Gastroesophageal sphincter (tissue), 4 donors: ENCODE data around the gene KRCC1. TPM values are rescaled to one million over a fixed set of nuclear protein-coding genes. Genes with fewer than 3 reads are reported as not detected.

Source experiments
- ATAC-seq: fragments of 150-250 bp; one replicate; pipeline ENCODE4 v1.9.1; 2016; ENCODE audit warnings: mild to moderate bottlenecking, moderate library complexity
- H3K27ac ChIP-seq, 4 donors: fragments of 200-600 bp; sonication (generic) in 3 of 4; 1 replicate in 3 of 4; 2 replicates in 1 of 4; pipeline ENCODE4 v1.5.1; 2016 to 2019
- H3K27me3 ChIP-seq: fragments of 200-600 bp; sonication (generic); one replicate; pipeline ENCODE4 v1.5.1; 2019
- H3K36me3 ChIP-seq, 2 donors: fragments of 200-600 bp; sonication (generic); one replicate each; pipeline ENCODE4 v1.5.1; 2019; ENCODE audit warnings: control low read depth in 1 of 2
- H3K4me1 ChIP-seq, 3 donors: fragments of 200-600 bp; sonication (generic); 1 replicate in 2 of 3; 2 replicates in 1 of 3; pipeline ENCODE4 v1.5.1; 2016 to 2019; ENCODE audit warnings: control low read depth in 2 of 3
- H3K4me3 ChIP-seq, 2 donors: fragments of 200-600 bp; sonication (generic); one replicate each; pipeline ENCODE4 v1.5.1; 2019; ENCODE audit warnings: mild to moderate bottlenecking in 1 of 2, moderate library complexity in 1 of 2
- H3K9me3 ChIP-seq, 3 donors: fragments of 200-600 bp; sonication (generic); one replicate each; pipeline ENCODE4 v1.5.1; 2017 to 2019; ENCODE audit warnings: control low read depth in 2 of 3
- CTCF ChIP-seq, 4 experiments: fragments of 200-600 bp in 2 of 4; fragments of 450-650 bp in 2 of 4; sonication (generic) in 1 of 4; IDR thresholded peaks; one replicate each; pipeline ENCODE4 v1.5.1; 2017 to 2019; ENCODE audit warnings: antibody characterized with exemption in 4 of 4, mild to moderate bottlenecking in 2 of 4, moderate library complexity in 2 of 4
- EP300 ChIP-seq: sonication (generic); formaldehyde crosslinking; IDR thresholded peaks from one replicate; pipeline ENCODE4 v1.6.1; 2017; ENCODE audit warnings: antibody characterized with exemption, mild to moderate bottlenecking
- POLR2A ChIP-seq, 2 donors: fragments of 450-650 bp; IDR thresholded peaks; one replicate each; pipeline ENCODE4 v1.6.1; 2017; ENCODE audit warnings: antibody characterized with exemption in 2 of 2, mild to moderate bottlenecking in 2 of 2, moderate library complexity in 1 of 2
- POLR2AphosphoS5 ChIP-seq: sonication (generic); formaldehyde crosslinking; IDR thresholded peaks from one replicate; pipeline ENCODE4 v1.6.1; 2017; ENCODE audit warnings: antibody characterized with exemption
- WGBS, 2 donors: methylation state at CpG; one replicate each; pipeline ENCODE4 v1.1.5; 2018; ENCODE audit warnings: low coverage in 1 of 2; 5-methylcytosine and 5-hydroxymethylcytosine counted together
- total RNA-seq, 4 donors: library from RNA; depleted of rRNA; stranded (reverse); fragments of >200 nt; gene quantifications; one replicate each; pipeline ENCODE4 v1.1.0, GENCODE V29; 2016

The KRCC1 gene
- total RNA-seq, 4 donors from 2014 or later: 28.3 to 45.3 (median 32.9) TPM

- 87 to 95% methylated on average over 4 of the region's 4 CpGs for WGBS, 2 donors
- Histone ChIP-seq H3K4me3 (no peak overlapping the region), H3K27me3 (no peaks in the 10 kb centered on the region), H3K36me3 (peaks cover 0 to 77% of the 10 kb centered on the region in 2 donors), H3K27ac (no peak overlapping the region), H3K9me3 (no peaks in the 10 kb centered on the region), H3K4me1 (no peaks in the 10 kb centered on the region)
- no peak for ATAC-seq
- no peak for TF ChIP-seq POLR2A (IDR thresholded peaks at IDR 0.05)
- no peak for TF ChIP-seq CTCF (IDR thresholded peaks at IDR 0.05)
Observed at GRCh38 chr2:88028931-88029330, 26.7 kb downstream of the KRCC1 start.

- Histone ChIP-seq H3K27ac (no peak overlapping the region), H3K4me3 (no peak overlapping the region), H3K4me1 (no peaks in the 10 kb centered on the region), H3K36me3 (peaks cover 0 to 66% of the 10 kb centered on the region in 2 donors), H3K9me3 (no peaks in the 10 kb centered on the region), H3K27me3 (no peaks in the 10 kb centered on the region)
- 83 to 98% methylated on average over 5 to 9 of the region's 10 CpGs for WGBS, 2 donors
- TF ChIP-seq EP300: no peak
- no peak for TF ChIP-seq CTCF (IDR thresholded peaks at IDR 0.05)
- no peak for TF ChIP-seq POLR2A (IDR thresholded peaks at IDR 0.05)
- no peak for TF ChIP-seq POLR2AphosphoS5
- ATAC-seq: no peak
Observed at GRCh38 chr2:88027697-88028389, 27.7 kb downstream of the KRCC1 start.

GRCh38 chr2:88024509-88024908 lies 31.1 kb downstream of the KRCC1 start:
- Histone ChIP-seq H3K27ac (no peak overlapping the region), H3K27me3 (no peaks in the 10 kb centered on the region), H3K4me1 (no peaks in the 10 kb centered on the region), H3K9me3 (no peaks in the 10 kb centered on the region), H3K36me3 (peaks cover 0 to 34% of the 10 kb centered on the region in 2 donors), H3K4me3 (no peak overlapping the region)
- TF ChIP-seq POLR2AphosphoS5 (no peak), EP300 (no peak), CTCF (IDR thresholded peaks at IDR 0.05) (no peak), POLR2A (IDR thresholded peaks at IDR 0.05) (no peak)
- WGBS, 2 donors: 58 to 83% methylated on average over 4 to 6 of the region's 6 CpGs
- no peak for ATAC-seq

GRCh38 chr2:88022669-88022921 lies 33.0 kb downstream of the KRCC1 start:
- 82 to 90% methylated on average over 5 of the region's 5 CpGs for WGBS, 2 donors
- Histone ChIP-seq H3K36me3 (peaks cover 0 to 16% of the 10 kb centered on the region in 2 donors), H3K4me1 (peaks cover 0 to under 1% (median 0%) of the 10 kb centered on the region in 3 donors), H3K27ac (no peak overlapping the region), H3K9me3 (no peaks in the 10 kb centered on the region), H3K4me3 (no peak overlapping the region), H3K27me3 (no peaks in the 10 kb centered on the region)
- TF ChIP-seq EP300: no peak
- TF ChIP-seq POLR2AphosphoS5: no peak
- no peak for TF ChIP-seq CTCF (IDR thresholded peaks at IDR 0.05)
- TF ChIP-seq POLR2A (IDR thresholded peaks at IDR 0.05): no peak
- ATAC-seq: no peak

- Histone ChIP-seq H3K27me3 (no peaks in the 10 kb centered on the region), H3K9me3 (no peaks in the 10 kb centered on the region), H3K4me1 (peaks cover 0 to 10% (median 0%) of the 10 kb centered on the region in 3 donors), H3K4me3 (no peak overlapping the region), H3K27ac (no peak overlapping the region), H3K36me3 (no peaks in the 10 kb centered on the region)
- no peak for ATAC-seq
- 85 to 90% methylated on average over 2 of the region's 3 CpGs for WGBS, 2 donors
- TF ChIP-seq EP300: no peak
- no peak for TF ChIP-seq POLR2AphosphoS5
- no peak for TF ChIP-seq POLR2A (IDR thresholded peaks at IDR 0.05)
- no peak for TF ChIP-seq CTCF (IDR thresholded peaks at IDR 0.05)
Observed at GRCh38 chr2:88019985-88020384, 35.6 kb downstream of the KRCC1 start.
